ENCODE results near the gene FAM200B.
"Not testable (repeated sequence)": the region's sequence is repeated elsewhere in the genome, so short reads cannot be mapped to it uniquely, and the experiment has no call there.

Gene FAM200B

GRCh38 chr4:15719506-15719905 is 37.9 kb downstream of the FAM200B start:
- no peak overlapping the region for H3K27ac Mint-ChIP-seq
- H3K36me3 Mint-ChIP-seq (ENCODE audit: low read depth) = no peaks in the 10 kb centered on the region
- no peak overlapping the region for H3K4me3 Mint-ChIP-seq
- no peaks in the 10 kb centered on the region for H3K27me3 Mint-ChIP-seq (ENCODE audit: low read depth)
- H3K4me1 Mint-ChIP-seq (ENCODE audit: low read depth) = no peaks in the 10 kb centered on the region
- no peaks in the 10 kb centered on the region for H3K9me3 Mint-ChIP-seq

GRCh38 chr4:15720851-15721250 is 39.2 kb downstream of the FAM200B start:
- Mint-ChIP-seq H3K9me3 (no peaks in the 10 kb centered on the region), H3K27me3 (ENCODE audit: low read depth) (no peaks in the 10 kb centered on the region)

GRCh38 chr4:15725608-15726007 is 44.0 kb downstream of the FAM200B start:
- H3K27ac Mint-ChIP-seq = no peak overlapping the region
- H3K9me3 Mint-ChIP-seq = no peaks in the 10 kb centered on the region
- no peaks in the 10 kb centered on the region for H3K36me3 Mint-ChIP-seq (ENCODE audit: low read depth)
- no peak overlapping the region for H3K4me3 Mint-ChIP-seq
- peaks cover 7% of the 10 kb centered on the region for H3K4me1 Mint-ChIP-seq (ENCODE audit: low read depth)
- peaks cover 5% of the 10 kb centered on the region for H3K27me3 Mint-ChIP-seq (ENCODE audit: low read depth)

More at GRCh38 chr4:15720851-15721250, 39.2 kb downstream of the FAM200B start:
- Mint-ChIP-seq H3K27ac (no peak overlapping the region), H3K36me3 (ENCODE audit: low read depth) (no peaks in the 10 kb centered on the region), H3K4me1 (ENCODE audit: low read depth) (no peaks in the 10 kb centered on the region), H3K4me3 (no peak overlapping the region)

GRCh38 chr4:15729910-15730533 is 48.4 kb downstream of the FAM200B start:
- H3K4me3 Mint-ChIP-seq = no peak overlapping the region

GRCh38 chr4:15733061-15733460 is 51.4 kb downstream of the FAM200B start:
- H3K27me3 Mint-ChIP-seq (ENCODE audit: low read depth); H3K27ac Mint-ChIP-seq; H3K4me3 Mint-ChIP-seq; H3K36me3 Mint-ChIP-seq (ENCODE audit: low read depth); H3K9me3 Mint-ChIP-seq: not testable (repeated sequence)
- peaks cover 28% of the 10 kb centered on the region for H3K4me1 Mint-ChIP-seq (ENCODE audit: low read depth)

More at GRCh38 chr4:15729910-15730533, 48.4 kb downstream of the FAM200B start:
- Mint-ChIP-seq H3K36me3 (ENCODE audit: low read depth) (peaks cover 2% of the 10 kb centered on the region), H3K9me3 (peaks cover 8% of the 10 kb centered on the region), H3K27ac (no peak overlapping the region), H3K27me3 (ENCODE audit: low read depth) (peaks cover 5% of the 10 kb centered on the region), H3K4me1 (ENCODE audit: low read depth) (peaks cover 15% of the 10 kb centered on the region)

- Mint-ChIP-seq H3K27ac (no peak overlapping the region), H3K4me1 (ENCODE audit: low read depth) (peaks cover 24% of the 10 kb centered on the region), H3K27me3 (ENCODE audit: low read depth) (no peaks in the 10 kb centered on the region), H3K9me3 (peaks cover 11% of the 10 kb centered on the region), H3K4me3 (no peak overlapping the region), H3K36me3 (ENCODE audit: low read depth) (peaks cover 8% of the 10 kb centered on the region)
These were observed 53.9 kb downstream of the FAM200B start for GRCh38 chr4:15735536-15735935.

GRCh38 chr4:15736514-15737050 is 55.0 kb downstream of the FAM200B start:
- H3K27ac Mint-ChIP-seq = no peak overlapping the region
- H3K4me3 Mint-ChIP-seq = no peak overlapping the region
- no peaks in the 10 kb centered on the region for H3K27me3 Mint-ChIP-seq (ENCODE audit: low read depth)
- peaks cover 23% of the 10 kb centered on the region for H3K4me1 Mint-ChIP-seq (ENCODE audit: low read depth)
- H3K9me3 Mint-ChIP-seq = peaks cover 16% of the 10 kb centered on the region
- peaks cover 12% of the 10 kb centered on the region for H3K36me3 Mint-ChIP-seq (ENCODE audit: low read depth)

- Mint-ChIP-seq H3K9me3 (peaks cover 22% of the 10 kb centered on the region), H3K27ac (no peak overlapping the region), H3K4me3 (no peak overlapping the region), H3K4me1 (ENCODE audit: low read depth) (peaks cover 23% of the 10 kb centered on the region), H3K36me3 (ENCODE audit: low read depth) (peaks cover 12% of the 10 kb centered on the region), H3K27me3 (ENCODE audit: low read depth) (no peaks in the 10 kb centered on the region)
These were observed 55.6 kb downstream of the FAM200B start for GRCh38 chr4:15737255-15737654.

GRCh38 chr4:15738877-15739276 is 57.2 kb downstream of the FAM200B start:
- H3K4me1 Mint-ChIP-seq (ENCODE audit: low read depth) = peaks cover 27% of the 10 kb centered on the region
- H3K4me3 Mint-ChIP-seq = no peak overlapping the region
- H3K9me3 Mint-ChIP-seq = peaks cover 30% of the 10 kb centered on the region
- no peaks in the 10 kb centered on the region for H3K27me3 Mint-ChIP-seq (ENCODE audit: low read depth)
- peaks cover 19% of the 10 kb centered on the region for H3K36me3 Mint-ChIP-seq (ENCODE audit: low read depth)
- no peak overlapping the region for H3K27ac Mint-ChIP-seq

Data from T-helper 1 cell treated with Interleukin-12 subunit alpha and Interleukin-12 subunit beta and Interleukin-4 antibody, amounts not matched to agents 30 μg/mL and 1 μg/mL, for 36 hours (primary cell).